Pons (tissue), 1 donor: Measurements from ENCODE around the gene CDKL4.
"Not testable (repeated sequence)": the region's sequence is repeated elsewhere in the genome, so short reads cannot be mapped to it uniquely, and the experiment has no call there.

ENCODE experiments used
- DNase-seq: peaks from one replicate; pipeline ENCODE4 v3.0.0-alpha.2; 2016; ENCODE audit warnings: low spot score

The CDKL4 gene

GRCh38 chr2:39141334-39142271 lies 102.2 kb downstream of the CDKL4 start:
- DNase-seq, result peak; percentile 17

GRCh38 chr2:39140948-39141333 lies 102.8 kb downstream of the CDKL4 start:
- not testable (repeated sequence) for DNase-seq

- no peak for DNase-seq
Observed at GRCh38 chr2:39140322-39140847, 103.4 kb downstream of the CDKL4 start.

- DNase-seq, result no peak
Observed at GRCh38 chr2:39139511-39140237, 104.1 kb downstream of the CDKL4 start.

- no peak for DNase-seq
Observed at GRCh38 chr2:39138837-39139211, 104.9 kb downstream of the CDKL4 start.

- not testable (repeated sequence) for DNase-seq
Observed at GRCh38 chr2:39138187-39138836, 105.5 kb downstream of the CDKL4 start.

GRCh38 chr2:39136799-39137198 lies 107.0 kb downstream of the CDKL4 start:
- no peak for DNase-seq

GRCh38 chr2:39135690-39136259 lies 108.0 kb downstream of the CDKL4 start:
- DNase-seq, result no peak

- DNase-seq, result no peak
Observed at GRCh38 chr2:39133215-39133851, 110.4 kb downstream of the CDKL4 start.

- DNase-seq, result no peak
Observed at GRCh38 chr2:39128919-39129391, 114.8 kb downstream of the CDKL4 start.

- DNase-seq, result no peak
Observed at GRCh38 chr2:39127973-39128372, 115.8 kb downstream of the CDKL4 start.
